ENCODE data around the gene USP37.

GRCh38 chr2:218471036-218471435 is 97.1 kb downstream of the USP37 start:
- TF ChIP-seq ZFP30 (CRISPR knock-in tag; IDR thresholded peaks at IDR 0.05) = no peak
- TF ChIP-seq RARB (CRISPR knock-in tag; IDR thresholded peaks at IDR 0.05) = no peak
- no peak for TF ChIP-seq ZNF565 (CRISPR knock-in tag; conservative IDR thresholded peaks at IDR 0.05; ENCODE audit: low read depth)
- no peak for TF ChIP-seq TCF4 (CRISPR knock-in tag; IDR thresholded peaks at IDR 0.05; ENCODE audit: borderline replicate concordance)
- no peak for TF ChIP-seq ARNTL (CRISPR knock-in tag; IDR thresholded peaks at IDR 0.05; ENCODE audit: borderline replicate concordance, low read depth)
- no peak for TF ChIP-seq SNAI2 (CRISPR knock-in tag; IDR thresholded peaks at IDR 0.05)

Data from SK-N-SH treated with all-trans-retinoic acid at 6 μM for 48 hours (cell line).